Measurements from ENCODE around the gene UNC13D.
A peak's percentile ranks its signal among the peaks of the same experiment; 100 is the strongest.

GRCh38 chr17:75878174-75878998, 34.2 kb upstream of the UNC13D start, which contains the start of gene TRIM47:
- TF ChIP-seq CTCF (IDR thresholded peaks at IDR 0.05) (peak in 2 of 3 experiments; percentile 25 to 37), POLR2AphosphoS5 (IDR thresholded peaks at IDR 0.05) (peak; percentile 89 to 96)

Measured in esophagus muscularis mucosa (tissue), 3 donors.